ENCODE results near the gene PDPN.

Gene PDPN

DNA sequence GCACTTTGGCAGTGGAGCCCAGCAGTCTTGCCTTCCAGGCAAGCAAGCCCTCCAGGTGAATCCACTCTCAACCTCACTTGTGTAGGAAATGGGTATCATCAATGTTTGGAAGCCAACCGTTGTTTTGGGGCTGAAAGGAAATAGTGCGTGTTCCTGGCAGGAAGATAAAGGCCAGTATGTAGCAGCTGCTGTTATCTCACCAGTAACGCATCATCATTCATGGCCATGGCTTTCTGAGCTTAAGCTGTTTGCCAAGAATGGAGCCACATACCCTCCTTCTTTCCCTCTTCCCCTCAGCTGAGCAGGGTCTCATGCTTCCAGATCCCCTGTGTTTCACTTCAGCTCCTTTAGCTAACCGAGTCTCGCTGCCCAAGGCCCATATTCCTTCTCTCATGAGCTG lies 2.2 kb upstream of the PDPN start:
- DNase-seq: no peak

GRCh38 chr1:13582713-13583443 lies 754 bp upstream of the PDPN start:
- no peak for DNase-seq

GRCh38 chr1:13583966-13584791 lies 547 bp downstream of the PDPN start:
- no peak for DNase-seq

GRCh38 chr1:13584876-13585611 lies 1.4 kb downstream of the PDPN start:
- no peak for DNase-seq

- no peak for DNase-seq
Observed at GRCh38 chr1:13585612-13585991, 2.0 kb downstream of the PDPN start.

DNA sequence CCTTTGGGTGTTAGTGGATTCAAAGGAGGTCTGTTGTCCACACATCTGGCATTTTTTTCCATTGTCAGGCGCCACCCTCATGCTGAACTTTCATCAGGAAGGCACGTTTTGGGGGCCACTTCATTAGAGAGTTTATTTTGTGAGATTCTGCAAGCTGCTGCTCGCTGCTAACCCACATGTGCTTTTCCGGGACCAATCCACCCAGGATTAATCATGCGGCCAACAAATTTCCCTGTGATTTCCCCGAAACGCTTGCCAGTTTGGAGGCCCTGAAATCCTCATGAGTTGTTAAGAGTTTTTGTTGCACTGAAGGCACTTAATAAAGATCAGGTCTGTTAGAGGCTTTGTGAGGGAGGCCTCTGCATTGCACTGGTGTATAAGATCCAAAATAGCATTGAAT lies 2.4 kb downstream of the PDPN start:
- no peak for DNase-seq

DNA sequence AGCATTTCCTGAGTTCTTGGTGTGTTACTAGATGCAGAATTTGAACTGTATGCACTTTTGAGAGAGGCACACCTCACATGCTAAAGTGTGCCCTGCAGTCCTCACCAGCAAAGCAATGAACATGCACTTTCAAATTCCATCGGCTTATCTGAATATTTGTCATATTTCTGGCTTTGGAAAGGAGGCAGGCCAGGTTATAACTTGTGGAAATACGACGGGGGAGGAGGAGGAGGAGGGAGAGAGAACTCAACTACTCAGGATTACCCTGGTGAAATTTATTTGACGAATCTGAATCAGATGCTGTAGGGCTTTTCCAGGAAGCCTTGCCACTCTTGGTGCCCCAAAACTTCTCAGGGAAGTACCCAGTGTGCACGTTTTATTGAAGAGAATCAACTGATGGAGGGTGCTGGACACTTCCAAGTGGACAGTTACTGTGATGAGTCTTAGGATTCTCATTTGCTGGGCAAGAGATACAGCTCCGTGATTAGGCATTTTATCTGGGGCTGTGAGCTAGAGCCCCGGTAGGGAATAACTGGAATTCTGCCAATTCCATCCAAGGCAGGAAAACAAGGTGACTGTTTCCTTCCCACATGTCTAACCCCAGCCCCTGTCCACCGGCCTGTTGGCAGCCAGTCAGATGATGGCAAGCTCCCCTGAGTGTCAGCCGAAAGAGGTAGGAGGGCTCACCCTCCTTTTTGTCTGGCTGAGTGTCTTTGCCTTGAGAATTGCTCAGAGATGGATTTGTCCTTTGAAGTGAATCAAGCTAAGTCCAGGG lies 3.8 kb downstream of the PDPN start:
- no peak for DNase-seq

GRCh38 chr1:13588946-13589796 lies 5.5 kb downstream of the PDPN start:
- no peak for DNase-seq

GRCh38 chr1:13590486-13590885 lies 6.9 kb downstream of the PDPN start:
- no peak for DNase-seq

DNA sequence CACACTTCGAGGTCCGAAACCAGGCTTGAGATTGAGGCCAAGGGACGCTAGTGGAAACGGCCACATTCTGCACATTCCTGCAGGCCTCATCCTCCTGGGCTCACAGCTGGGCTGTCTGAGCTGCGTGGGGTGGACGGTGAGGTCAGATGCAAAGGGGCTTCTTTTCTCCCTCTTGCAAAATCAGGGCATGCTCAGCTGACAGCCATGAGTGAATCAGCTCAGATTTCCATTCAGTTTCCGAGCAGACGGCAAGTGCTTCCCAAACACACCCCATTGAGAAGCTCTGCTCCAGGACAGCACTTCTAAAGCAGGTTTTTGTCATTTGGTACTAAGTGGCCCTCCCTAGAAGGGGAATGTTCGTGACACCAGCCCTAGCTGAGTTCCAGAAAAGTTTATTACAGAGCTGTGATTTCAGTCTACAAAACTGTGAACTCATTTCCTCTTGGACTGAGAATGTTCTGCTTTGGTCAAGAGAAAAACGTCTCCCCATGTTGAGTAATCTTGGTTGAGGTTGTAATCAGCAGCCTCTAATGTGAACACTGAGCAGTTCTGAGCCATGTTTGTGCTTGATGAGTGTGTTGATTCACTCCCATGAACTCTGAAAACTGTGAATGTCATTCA lies 10.0 kb downstream of the PDPN start:
- no peak for DNase-seq

GRCh38 chr1:13595411-13595810 lies 11.8 kb downstream of the PDPN start:
- DNase-seq: no peak

DNA sequence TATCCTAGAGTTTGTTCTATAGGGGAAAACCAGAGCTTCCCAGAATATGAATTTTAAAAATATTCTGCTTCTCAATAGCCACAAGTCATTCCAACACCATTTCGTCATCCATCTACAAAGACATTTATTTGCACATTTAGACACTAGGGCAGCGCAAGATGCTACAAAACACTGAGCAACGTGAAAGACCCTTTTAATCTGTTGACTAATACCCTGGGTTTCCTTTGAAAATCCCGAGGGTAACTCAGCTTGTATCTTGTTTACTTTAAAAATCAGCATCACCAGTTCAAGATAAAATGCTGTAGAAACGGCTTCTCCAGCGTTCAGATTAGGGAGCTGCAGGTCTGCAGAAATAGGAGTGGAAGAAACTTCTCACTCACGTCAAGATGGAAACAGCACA lies 13.5 kb downstream of the PDPN start:
- DNase-seq: no peak

- DNase-seq: no peak
Observed at GRCh38 chr1:13600762-13601453, 17.3 kb downstream of the PDPN start.

DNA sequence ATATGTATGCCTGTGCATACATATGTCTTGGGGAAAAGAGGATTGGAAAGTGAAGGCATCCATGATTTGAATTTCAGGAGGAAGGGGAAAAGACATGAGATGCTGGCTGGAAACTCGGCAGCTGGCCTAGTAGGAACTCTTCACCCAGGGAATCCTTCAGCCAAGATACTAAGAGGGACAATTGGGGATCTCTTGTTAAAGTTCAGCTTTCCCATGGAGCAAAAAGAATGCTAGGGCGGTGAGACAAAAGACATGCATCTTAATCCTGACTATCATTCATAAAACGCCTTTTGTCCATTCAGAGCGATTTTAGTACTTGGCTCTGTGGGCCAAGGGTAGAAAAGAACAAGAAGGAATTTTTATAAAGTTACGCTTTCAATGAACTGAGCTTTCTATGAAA lies 20.5 kb downstream of the PDPN start:
- DNase-seq: no peak

GRCh38 chr1:13604721-13605120 lies 21.1 kb downstream of the PDPN start:
- no peak for DNase-seq

GRCh38 chr1:13605159-13605558 lies 21.5 kb downstream of the PDPN start:
- no peak for DNase-seq

DNA sequence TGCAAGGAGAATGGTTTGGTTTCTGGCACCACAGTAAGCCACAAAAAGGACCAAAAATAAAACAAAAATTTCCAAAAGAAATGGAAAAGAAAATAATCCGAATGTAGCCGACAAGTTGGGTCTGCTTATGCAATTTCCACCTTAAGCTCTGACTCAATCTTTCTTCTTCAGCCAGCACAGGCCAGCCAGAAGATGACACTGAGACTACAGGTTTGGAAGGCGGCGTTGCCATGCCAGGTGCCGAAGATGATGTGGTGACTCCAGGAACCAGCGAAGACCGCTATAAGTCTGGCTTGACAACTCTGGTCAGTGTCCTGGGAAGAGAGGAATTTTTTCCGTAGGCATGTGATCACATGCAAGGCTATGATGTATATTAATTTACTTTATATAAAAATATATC lies 23.4 kb downstream of the PDPN start:
- DNase-seq: no peak

DNA sequence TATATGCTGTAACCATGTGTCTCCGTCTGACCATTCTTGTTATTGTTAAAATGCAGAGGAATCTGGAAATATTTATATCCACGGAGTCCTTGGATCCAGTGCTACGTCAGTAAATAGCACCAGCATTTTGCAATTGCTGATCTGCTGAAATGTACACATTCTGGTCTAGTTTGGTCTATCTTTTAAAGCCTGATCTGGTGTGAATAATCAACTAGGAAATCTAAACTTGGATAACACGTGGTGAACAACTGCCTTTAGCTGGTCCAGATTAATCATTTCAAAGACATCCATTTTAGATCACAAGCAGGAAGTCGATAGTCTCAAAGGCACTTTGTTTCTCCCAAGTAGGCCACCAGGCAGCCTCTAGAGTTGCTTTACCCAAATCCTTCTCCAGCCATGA lies 32.6 kb downstream of the PDPN start:
- no peak for DNase-seq

DNA sequence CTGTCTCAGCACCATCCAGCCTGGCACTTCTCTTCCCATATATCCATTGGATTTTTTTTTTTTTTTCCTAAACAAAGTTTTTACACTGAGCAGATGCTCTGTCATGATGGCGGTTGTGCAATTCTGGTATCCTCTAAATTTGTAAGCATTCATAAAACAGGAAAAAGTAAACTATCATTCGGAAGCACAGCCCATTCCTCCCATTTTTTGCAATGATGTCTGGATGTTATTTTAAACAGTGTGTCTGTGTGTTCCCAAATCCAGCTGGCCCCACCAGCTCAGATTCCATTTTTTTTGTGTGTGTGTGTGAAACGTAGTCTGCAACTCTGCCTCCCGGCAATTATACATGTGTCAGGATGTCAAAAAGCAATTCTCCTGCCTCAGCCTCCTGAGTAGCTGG lies 33.5 kb downstream of the PDPN start:
- DNase-seq: no peak

GRCh38 chr1:13617773-13618172 lies 34.1 kb downstream of the PDPN start:
- DNase-seq: no peak

DNA sequence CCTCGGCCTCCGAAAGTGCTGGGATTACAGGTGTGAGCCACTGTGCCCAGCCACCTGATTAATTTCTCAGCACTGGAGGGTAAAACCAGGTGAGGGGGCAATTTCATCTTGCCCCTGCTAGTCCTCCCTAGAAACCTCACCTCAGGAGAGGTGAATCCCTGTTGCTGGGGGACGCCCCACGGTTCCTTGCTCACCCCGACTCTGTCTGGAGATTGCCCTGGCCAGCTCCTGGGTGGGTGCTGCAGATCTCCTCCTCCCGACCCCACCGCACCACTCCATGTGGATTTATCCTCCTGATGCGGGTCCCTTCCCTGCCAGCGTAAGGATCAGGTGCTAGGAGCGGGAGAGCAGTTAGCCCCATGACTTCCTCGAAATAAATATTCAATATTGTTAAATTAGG lies 34.9 kb downstream of the PDPN start:
- no peak for DNase-seq

Measured in activated T-cell treated with anti-CD3 and anti-CD28 coated beads, Interleukin-2, amount 50 U/mL, for 48 hours (primary cell).